MM.1S (cell line): ENCODE measurements around the gene SMYD2.

ENCODE experiments used
- DNase-seq: peaks from one replicate; pipeline ENCODE4 v3.0.0-alpha.2; 2015
- H2AFZ ChIP-seq: fragments of 300-600 bp; sonication (generic); 2 replicates; pipeline ENCODE4 v1.6.0; 2016; ENCODE audit warnings: antibody characterized with exemption, low read length
- H3F3A ChIP-seq: fragments of 300-600 bp; sonication (generic); 2 replicates; pipeline ENCODE4 v1.6.1; 2016; ENCODE audit warnings: mild to moderate bottlenecking, antibody characterized with exemption, low read length, moderate library complexity, mixed read lengths; ENCODE audit not compliant: insufficient read depth
- H3K27ac ChIP-seq: fragments of 300-600 bp; sonication (generic); 2 replicates; pipeline ENCODE4 v1.5.1; 2016; ENCODE audit warnings: mild to moderate bottlenecking, low read length
- H3K27me3 ChIP-seq: fragments of 300-600 bp; sonication (generic); replicated peaks from 2 replicates; pipeline ENCODE4 v1.6.0; 2016; ENCODE audit warnings: low read length; ENCODE audit not compliant: insufficient read depth
- H3K36me3 ChIP-seq: fragments of 300-600 bp; sonication (generic); replicated peaks from 2 replicates; pipeline ENCODE4 v1.6.1; 2016; ENCODE audit warnings: mild to moderate bottlenecking, low read length, mixed read lengths; ENCODE audit not compliant: insufficient read depth
- H3K4me1 ChIP-seq: fragments of 300-600 bp; sonication (generic); 2 replicates; pipeline ENCODE4 v1.6.1; 2016; ENCODE audit warnings: low read length, mixed read lengths
- H3K4me2 ChIP-seq: fragments of 300-600 bp; sonication (generic); 2 replicates; pipeline ENCODE4 v1.6.0; 2016; ENCODE audit warnings: low read depth, low read length
- H3K4me3 ChIP-seq: fragments of 300-600 bp; sonication (generic); 2 replicates; pipeline ENCODE4 v1.5.1; 2016; ENCODE audit warnings: low read length, mixed read lengths
- H3K79me2 ChIP-seq: fragments of 300-600 bp; sonication (generic); 2 replicates; pipeline ENCODE4 v1.6.1; 2016; ENCODE audit warnings: mixed run types, low read length, mixed read lengths
- H3K9ac ChIP-seq: fragments of 300-600 bp; sonication (generic); 2 replicates; pipeline ENCODE4 v1.6.1; 2016; ENCODE audit warnings: low read length, mixed read lengths
- H3K9me2 ChIP-seq: fragments of 300-600 bp; sonication (generic); replicated peaks from 2 replicates; pipeline ENCODE4 v1.6.1; 2016; ENCODE audit warnings: mild to moderate bottlenecking, low read length, mixed read lengths; ENCODE audit not compliant: insufficient read depth
- H3K9me3 ChIP-seq: fragments of 300-600 bp; sonication (generic); replicated peaks from 2 replicates; pipeline ENCODE4 v1.6.1; 2016; ENCODE audit warnings: mild to moderate bottlenecking, low read length, mixed read lengths; ENCODE audit not compliant: insufficient read depth
- H4K20me1 ChIP-seq: fragments of 300-600 bp; sonication (generic); 2 replicates; pipeline ENCODE4 v1.6.1; 2016; ENCODE audit warnings: mild to moderate bottlenecking, low read length, moderate library complexity, mixed read lengths; ENCODE audit not compliant: insufficient read depth
- CTCF ChIP-seq: fragments of 300-600 bp; sonication (generic); IDR thresholded peaks from 2 replicates; pipeline ENCODE4 v1.5.1; 2016; ENCODE audit warnings: antibody characterized with exemption, low read length, mixed read lengths
- EZH2 ChIP-seq: fragments of 300-600 bp; sonication (generic); optimal IDR thresholded peaks from 2 replicates; pipeline ENCODE3; 2017; ENCODE audit warnings: low read depth, mild to moderate bottlenecking, antibody characterized with exemption, low read length, mixed read lengths
- EZH2phosphoT487 ChIP-seq: fragments of 300-600 bp; sonication (generic); IDR thresholded peaks from 2 replicates; pipeline ENCODE4 v1.6.1; 2018; ENCODE audit warnings: antibody characterized with exemption, low read length

Gene SMYD2

DNA sequence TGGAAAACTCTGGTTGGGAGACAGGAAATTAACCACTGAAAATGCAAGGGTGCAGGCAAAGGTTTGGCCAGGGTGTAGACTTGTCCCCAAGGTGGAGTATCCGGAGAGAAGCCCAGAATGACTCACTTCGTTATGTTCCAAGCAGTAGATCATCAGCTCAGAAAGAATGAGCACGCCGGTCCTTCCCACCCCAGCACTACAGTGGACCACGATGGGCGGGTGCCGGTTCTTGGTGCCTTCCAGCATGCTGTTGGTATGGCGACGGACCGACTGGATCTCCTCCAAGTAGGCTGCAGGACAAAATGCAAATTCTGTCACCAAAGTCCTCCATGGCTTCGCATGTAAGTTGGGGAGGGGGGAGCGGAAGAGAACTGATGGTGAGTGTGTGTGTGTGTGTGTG, 83.4 kb downstream of the SMYD2 start:
- H3K36me3 ChIP-seq, result no peaks in the 10 kb centered on the region
- no peak overlapping the region for H3K4me3 ChIP-seq
- no peak for DNase-seq
- no peak overlapping the region for H3K27ac ChIP-seq
- TF ChIP-seq EZH2phosphoT487 (no peak), EZH2 (no peak)
- no peaks in the 10 kb centered on the region for H4K20me1 ChIP-seq
- no peaks in the 10 kb centered on the region for H3K9me2 ChIP-seq
- H3K79me2 ChIP-seq, result no peaks in the 10 kb centered on the region
- H3F3A ChIP-seq, result no peaks in the 10 kb centered on the region
- H3K9ac ChIP-seq, result no peak overlapping the region
- no peaks in the 10 kb centered on the region for H3K27me3 ChIP-seq
- no peaks in the 10 kb centered on the region for H3K9me3 ChIP-seq
- no peak overlapping the region for H3K4me2 ChIP-seq
- no peak overlapping the region for H2AFZ ChIP-seq
- H3K4me1 ChIP-seq, result no peaks in the 10 kb centered on the region

- Histone ChIP-seq H3K36me3 (no peaks in the 10 kb centered on the region), H3K9ac (no peak overlapping the region), H3K27me3 (no peaks in the 10 kb centered on the region), H3K4me2 (no peak overlapping the region), H3F3A (no peaks in the 10 kb centered on the region), H3K4me1 (no peaks in the 10 kb centered on the region), H3K4me3 (no peak overlapping the region), H3K9me3 (no peaks in the 10 kb centered on the region), H3K9me2 (no peaks in the 10 kb centered on the region), H3K79me2 (no peaks in the 10 kb centered on the region), H3K27ac (no peak overlapping the region), H2AFZ (no peak overlapping the region), H4K20me1 (no peaks in the 10 kb centered on the region)
- DNase-seq, result no peak
- no peak for TF ChIP-seq CTCF
- TF ChIP-seq EZH2, result no peak
- TF ChIP-seq EZH2phosphoT487, result no peak
These were observed 83.9 kb downstream of the SMYD2 start for GRCh38 chr1:214364786-214365295.

DNA sequence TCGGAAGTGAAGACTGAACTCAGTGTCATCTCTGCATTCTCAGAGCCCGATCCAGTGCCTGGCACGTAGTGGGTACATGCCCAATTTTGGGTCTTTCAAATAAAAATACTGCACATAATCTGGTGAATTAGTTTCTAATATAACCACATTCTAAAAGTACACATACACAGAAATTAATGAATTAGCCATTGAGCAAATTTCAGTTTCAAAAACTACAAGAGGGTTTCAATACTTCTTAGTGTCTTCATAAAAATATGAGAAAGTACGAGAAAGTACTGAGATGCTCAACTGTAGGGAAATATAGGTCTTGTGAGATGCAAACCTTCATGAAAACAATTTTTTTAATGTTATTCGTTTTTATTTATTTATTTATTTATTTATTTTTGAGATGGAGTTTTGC, 86.9 kb downstream of the SMYD2 start:
- no peaks in the 10 kb centered on the region for H3K27me3 ChIP-seq
- no peak overlapping the region for H3K27ac ChIP-seq
- no peaks in the 10 kb centered on the region for H3K4me1 ChIP-seq
- no peaks in the 10 kb centered on the region for H3F3A ChIP-seq
- H4K20me1 ChIP-seq, result no peaks in the 10 kb centered on the region
- H3K4me2 ChIP-seq, result no peak overlapping the region
- no peak for DNase-seq
- no peaks in the 10 kb centered on the region for H3K9me3 ChIP-seq
- H3K9me2 ChIP-seq, result no peaks in the 10 kb centered on the region
- no peak overlapping the region for H3K4me3 ChIP-seq
- no peaks in the 10 kb centered on the region for H3K79me2 ChIP-seq
- TF ChIP-seq EZH2phosphoT487 (no peak), EZH2 (no peak), CTCF (no peak)
- no peak overlapping the region for H3K9ac ChIP-seq
- H2AFZ ChIP-seq, result no peak overlapping the region
- H3K36me3 ChIP-seq, result no peaks in the 10 kb centered on the region

DNA sequence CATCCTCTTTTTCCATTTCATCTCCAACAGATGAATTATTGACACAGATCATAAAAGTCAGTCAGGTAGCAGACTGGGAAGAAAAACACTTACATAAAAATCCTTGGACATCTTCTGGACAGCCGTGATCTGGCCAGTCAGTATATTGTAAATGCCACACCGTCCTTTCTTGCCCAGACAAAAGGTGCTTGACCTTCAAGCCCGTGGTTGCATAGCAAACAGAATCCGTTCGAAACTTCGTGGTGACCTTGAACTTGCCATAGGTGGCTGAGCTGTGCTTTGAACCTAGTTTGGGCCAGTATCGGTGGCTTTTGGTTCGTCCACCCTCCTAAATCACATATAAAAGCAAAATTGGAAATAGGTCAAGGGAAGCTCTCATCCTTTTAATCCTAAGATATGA, 88.4 kb downstream of the SMYD2 start:
- TF ChIP-seq CTCF (no peak), EZH2phosphoT487 (no peak), EZH2 (no peak)
- no peaks in the 10 kb centered on the region for H3K36me3 ChIP-seq
- no peak overlapping the region for H2AFZ ChIP-seq
- H3K9ac ChIP-seq, result no peak overlapping the region
- H3F3A ChIP-seq, result no peaks in the 10 kb centered on the region
- H3K4me1 ChIP-seq, result no peaks in the 10 kb centered on the region
- no peaks in the 10 kb centered on the region for H3K27me3 ChIP-seq
- H3K79me2 ChIP-seq, result no peaks in the 10 kb centered on the region
- H3K4me3 ChIP-seq, result no peak overlapping the region
- H3K4me2 ChIP-seq, result no peak overlapping the region
- H3K9me2 ChIP-seq, result no peaks in the 10 kb centered on the region
- no peaks in the 10 kb centered on the region for H3K9me3 ChIP-seq
- no peak overlapping the region for H3K27ac ChIP-seq
- no peaks in the 10 kb centered on the region for H4K20me1 ChIP-seq
- DNase-seq, result no peak
